GM21723 (cell line): Measurements from ENCODE around the gene PLP1.
"Not testable (repeated sequence)": the region's sequence is repeated elsewhere in the genome, so short reads cannot be mapped to it uniquely, and the experiment has no call there.

Source experiments
- ATAC-seq: cut with Tn5 transposase; IDR thresholded peaks from one replicate; pipeline ENCODE4 v1.9.1; 2021; ENCODE audit warnings: mild to moderate bottlenecking, moderate library complexity; ENCODE audit not compliant: unreplicated experiment

Gene PLP1

GRCh38 chrX:103776546-103776945, at the start of gene PLP1:
TSS of gene PLP1 (plus strand) at chrX:103776840. CDS start at chrX:103776996, 156 bp downstream.
- ATAC-seq = no peak

- no peak for ATAC-seq
Observed at GRCh38 chrX:103727115-103727514, 49.5 kb upstream of the PLP1 start.

GRCh38 chrX:103729015-103729414, 47.6 kb upstream of the PLP1 start:
- ATAC-seq = no peak

GRCh38 chrX:103730147-103730795, 46.4 kb upstream of the PLP1 start:
- ATAC-seq = no peak

- no peak for ATAC-seq
Observed at GRCh38 chrX:103730796-103731493, 45.7 kb upstream of the PLP1 start.

GRCh38 chrX:103733017-103733416, 43.6 kb upstream of the PLP1 start:
- ATAC-seq = no peak

GRCh38 chrX:103734125-103734760, 42.4 kb upstream of the PLP1 start:
- no peak for ATAC-seq

GRCh38 chrX:103737696-103738095, 38.9 kb upstream of the PLP1 start:
- ATAC-seq = no peak

GRCh38 chrX:103739421-103739820, 37.2 kb upstream of the PLP1 start:
- no peak for ATAC-seq

- no peak for ATAC-seq
Observed at GRCh38 chrX:103741879-103742278, 34.8 kb upstream of the PLP1 start.

GRCh38 chrX:103742339-103742738, 34.3 kb upstream of the PLP1 start:
- ATAC-seq = no peak

- no peak for ATAC-seq
Observed at GRCh38 chrX:103747163-103747562, 29.5 kb upstream of the PLP1 start.

GRCh38 chrX:103754401-103754800, 22.2 kb upstream of the PLP1 start:
- no peak for ATAC-seq

GRCh38 chrX:103756736-103757135, 19.9 kb upstream of the PLP1 start:
- no peak for ATAC-seq

- ATAC-seq = no peak
Observed at GRCh38 chrX:103758555-103758954, 18.1 kb upstream of the PLP1 start.

- not testable (repeated sequence) for ATAC-seq
Observed at GRCh38 chrX:103763541-103763940, 13.1 kb upstream of the PLP1 start.

- ATAC-seq = not testable (repeated sequence)
Observed at GRCh38 chrX:103766813-103767555, 9.7 kb upstream of the PLP1 start.

- ATAC-seq = no peak
Observed at GRCh38 chrX:103773445-103773844, 3.2 kb upstream of the PLP1 start.

- ATAC-seq = no peak
Observed at GRCh38 chrX:103774070-103774642, 2.5 kb upstream of the PLP1 start.

- no peak for ATAC-seq
Observed at GRCh38 chrX:103779141-103779789, 2.6 kb downstream of the PLP1 start.
